Measurements from ENCODE around the gene IFT122. TPM values are rescaled to one million over a fixed set of nuclear protein-coding genes. Genes with fewer than 3 reads are reported as not detected.
"Not testable (repeated sequence)": the region's sequence is repeated elsewhere in the genome, so short reads cannot be mapped to it uniquely, and the experiment has no call there.

IFT122 gene
- total and polyA plus RNA-seq, 10 donors, result 5.2 to 31.3 (median 18.1) TPM

GRCh38 chr3:129409541-129409940, 30.5 kb upstream of the IFT122 start:
- 73 to 83% (median 81%) methylated on average over 2 of the region's 2 CpGs for WGBS, 5 donors
- DNase-seq, result no peak
- H3K27ac ChIP-seq, result no peak overlapping the region

GRCh38 chr3:129410971-129411370, 29.1 kb upstream of the IFT122 start:
- no peaks in the 10 kb centered on the region for H3K9me3 ChIP-seq
- no peak overlapping the region for H3K27ac ChIP-seq
- no peaks in the 10 kb centered on the region for H3K36me3 ChIP-seq
- no peaks in the 10 kb centered on the region for H3K27me3 ChIP-seq (replicated peaks in 1 of 7)
- intact Hi-C loops (cut with DNase I; ENCODE audit: low total_unique reads), result no loop called here
- no peak for DNase-seq
- TF ChIP-seq, protein P1, sequence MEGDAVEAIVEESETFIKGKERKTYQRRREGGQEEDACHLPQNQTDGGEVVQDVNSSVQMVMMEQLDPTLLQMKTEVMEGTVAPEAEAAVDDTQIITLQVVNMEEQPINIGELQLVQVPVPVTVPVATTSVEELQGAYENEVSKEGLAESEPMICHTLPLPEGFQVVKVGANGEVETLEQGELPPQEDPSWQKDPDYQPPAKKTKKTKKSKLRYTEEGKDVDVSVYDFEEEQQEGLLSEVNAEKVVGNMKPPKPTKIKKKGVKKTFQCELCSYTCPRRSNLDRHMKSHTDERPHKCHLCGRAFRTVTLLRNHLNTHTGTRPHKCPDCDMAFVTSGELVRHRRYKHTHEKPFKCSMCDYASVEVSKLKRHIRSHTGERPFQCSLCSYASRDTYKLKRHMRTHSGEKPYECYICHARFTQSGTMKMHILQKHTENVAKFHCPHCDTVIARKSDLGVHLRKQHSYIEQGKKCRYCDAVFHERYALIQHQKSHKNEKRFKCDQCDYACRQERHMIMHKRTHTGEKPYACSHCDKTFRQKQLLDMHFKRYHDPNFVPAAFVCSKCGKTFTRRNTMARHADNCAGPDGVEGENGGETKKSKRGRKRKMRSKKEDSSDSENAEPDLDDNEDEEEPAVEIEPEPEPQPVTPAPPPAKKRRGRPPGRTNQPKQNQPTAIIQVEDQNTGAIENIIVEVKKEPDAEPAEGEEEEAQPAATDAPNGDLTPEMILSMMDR (IDR thresholded peaks at IDR 0.05 in 8 of 11, conservative IDR thresholded peaks at IDR 0.05 in 3 of 11), result no peak
- TF ChIP-seq POLR2AphosphoS5 (IDR thresholded peaks at IDR 0.05) (no peak), POLR2A (IDR thresholded peaks at IDR 0.05) (no peak)
- H3K4me3 ChIP-seq, result no peak overlapping the region
- H3K4me1 ChIP-seq, result peaks cover 0 to 3% (median 0%) of the 10 kb centered on the region in 6 donors
- WGBS, 5 donors, result 61 to 92% (median 89%) methylated on average over 12 to 17 of the region's 17 CpGs

More at GRCh38 chr3:129409541-129409940, 30.5 kb upstream of the IFT122 start:
- no peak overlapping the region for H3K4me3 ChIP-seq
- H3K9me3 ChIP-seq, result no peaks in the 10 kb centered on the region
- intact Hi-C loops (cut with DNase I; ENCODE audit: low total_unique reads), result no loop called here
- no peaks in the 10 kb centered on the region for H3K27me3 ChIP-seq (replicated peaks in 1 of 7)
- peaks cover 0 to 3% (median 0%) of the 10 kb centered on the region in 6 donors for H3K4me1 ChIP-seq
- no peaks in the 10 kb centered on the region for H3K36me3 ChIP-seq
- TF ChIP-seq, protein P1 (IDR thresholded peaks at IDR 0.05 in 8 of 11, conservative IDR thresholded peaks at IDR 0.05 in 3 of 11), result no peak
- TF ChIP-seq POLR2AphosphoS5 (IDR thresholded peaks at IDR 0.05), result no peak

DNA sequence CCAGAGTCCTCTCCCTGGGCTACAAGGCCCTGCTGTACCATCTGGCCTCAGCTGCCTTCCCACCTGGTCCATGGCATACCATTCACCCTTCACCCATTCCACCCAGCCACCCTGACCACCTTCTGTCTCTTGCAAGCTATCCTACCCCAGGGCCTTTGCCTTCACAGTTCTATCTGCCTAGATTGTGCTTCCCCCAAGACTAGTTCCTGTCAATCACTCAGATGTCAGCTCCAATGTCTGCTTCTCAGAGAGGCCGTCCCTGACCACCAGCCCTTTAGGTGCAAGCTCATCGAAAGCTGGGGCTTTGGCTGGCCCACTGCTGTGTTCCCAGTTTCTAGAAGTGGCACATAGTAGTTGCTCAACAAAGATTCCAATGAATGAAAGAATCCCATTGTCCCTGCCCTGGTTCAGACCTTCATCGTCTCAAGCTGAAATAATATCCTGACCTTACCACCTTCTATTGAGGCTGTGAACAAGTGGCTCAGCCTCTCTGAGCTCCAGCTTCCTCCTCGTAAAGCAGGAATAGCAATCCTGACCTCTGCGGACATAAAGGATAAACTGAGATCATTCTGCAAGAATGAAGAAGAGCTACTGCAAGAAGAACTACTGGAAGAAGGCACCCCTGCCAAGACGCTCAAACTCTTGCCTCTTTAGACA, 27.4 kb upstream of the IFT122 start:
- Histone ChIP-seq H3K27ac (no peak overlapping the region), H3K36me3 (no peaks in the 10 kb centered on the region), H3K27me3 (replicated peaks in 1 of 7) (no peaks in the 10 kb centered on the region), H3K9me3 (no peaks in the 10 kb centered on the region), H3K4me1 (peaks cover 0 to 7% (median 0%) of the 10 kb centered on the region in 6 donors), H3K4me3 (no peak overlapping the region)
- no peak for DNase-seq
- 83 to 93% (median 88%) methylated on average over 6 of the region's 6 CpGs for WGBS, 5 donors
- TF ChIP-seq, protein P1 (IDR thresholded peaks at IDR 0.05 in 8 of 11, conservative IDR thresholded peaks at IDR 0.05 in 3 of 11), result no peak
- TF ChIP-seq POLR2A (IDR thresholded peaks at IDR 0.05) (no peak), POLR2AphosphoS5 (IDR thresholded peaks at IDR 0.05) (no peak)
- intact Hi-C loops (cut with DNase I; ENCODE audit: low total_unique reads), result no loop called here

GRCh38 chr3:129413238-129413637, 26.8 kb upstream of the IFT122 start:
- intact Hi-C loops (cut with DNase I; ENCODE audit: low total_unique reads); H3K36me3 ChIP-seq; H3K9me3 ChIP-seq; H3K27me3 ChIP-seq (replicated peaks in 1 of 7); H3K4me3 ChIP-seq; H3K4me1 ChIP-seq; H3K27ac ChIP-seq; DNase-seq: not testable (repeated sequence)
- WGBS, 5 donors, result 69 to 81% (median 74%) methylated on average over 3 of the region's 3 CpGs

Measured in spleen (tissue), 11 donors.